HepG2 (cell line): ENCODE results near the gene OLFM3.

Source experiments
- CHD2 ChIP-seq: IDR thresholded peaks from 2 replicates; pipeline ENCODE4 v1.6.1; 2011; ENCODE audit warnings: low read depth, low read length, improper control_type of control experiment
- EHMT2 ChIP-seq: fragments of 200-600 bp; sonication (generic); IDR thresholded peaks from 2 replicates; pipeline ENCODE4 v1.7.0; 2017; ENCODE audit warnings: antibody characterized with exemption, low read depth, low read length, borderline replicate concordance
- GLI4 ChIP-seq: sonication (generic); formaldehyde crosslinking; IDR thresholded peaks from 2 replicates; pipeline ENCODE4 v1.5.1; 2020; ENCODE audit warnings: missing genetic modification reagents, mild to moderate bottlenecking, moderate library complexity, borderline replicate concordance
- ISL2 ChIP-seq: sonication (generic); formaldehyde crosslinking; IDR thresholded peaks from 2 replicates; pipeline ENCODE4 v1.5.0; 2020; ENCODE audit warnings: missing genetic modification reagents
- MEIS2 ChIP-seq: sonication (generic); formaldehyde crosslinking; IDR thresholded peaks from 2 replicates; pipeline ENCODE4 v1.9.0; 2021; ENCODE audit warnings: mild to moderate bottlenecking, missing genetic modification reagents
- PLRG1 ChIP-seq: fragments of 450-650 bp; conservative IDR thresholded peaks from 2 replicates; pipeline ENCODE4 v1.6.1; 2016
- POLR2A ChIP-seq, 2 experiments: IDR thresholded peaks; 2 replicates each; pipeline ENCODE4 v1.6.1; 2011; ENCODE audit warnings: low read depth in 2 of 2, low read length in 2 of 2, mild to moderate bottlenecking in 1 of 2, moderate library complexity in 1 of 2; ENCODE audit not compliant: insufficient read depth in 1 of 2
- SMARCE1 ChIP-seq: fragments of 450-650 bp; IDR thresholded peaks from 2 replicates; pipeline ENCODE4 v1.6.1; 2017; ENCODE audit warnings: borderline replicate concordance
- TEAD3 ChIP-seq: optimal IDR thresholded peaks from 2 replicates; pipeline ENCODE3; 2016; ENCODE audit warnings: borderline replicate concordance
- THRA ChIP-seq: sonication (generic); formaldehyde crosslinking; IDR thresholded peaks from 2 replicates; pipeline ENCODE4 v1.4.0; 2020; ENCODE audit warnings: missing genetic modification reagents, borderline replicate concordance
- ZFP36 ChIP-seq: fragments of 150-350 bp; IDR thresholded peaks from 2 replicates; pipeline ENCODE4 v1.6.1; 2018; ENCODE audit warnings: borderline replicate concordance, low read length, low read depth; ENCODE audit not compliant: partially characterized antibody
- ZNF382 ChIP-seq: sonication (generic); formaldehyde crosslinking; IDR thresholded peaks from 2 replicates; pipeline ENCODE4 v1.5.0; 2020; ENCODE audit warnings: missing genetic modification reagents, mild to moderate bottlenecking, borderline replicate concordance
- TF ChIP-seq, protein P1 (sequence below): sonication (generic); formaldehyde crosslinking; conservative IDR thresholded peaks from 2 replicates; pipeline ENCODE4 v1.4.0; 2020; ENCODE audit warnings: missing genetic modification reagents

DNA sequence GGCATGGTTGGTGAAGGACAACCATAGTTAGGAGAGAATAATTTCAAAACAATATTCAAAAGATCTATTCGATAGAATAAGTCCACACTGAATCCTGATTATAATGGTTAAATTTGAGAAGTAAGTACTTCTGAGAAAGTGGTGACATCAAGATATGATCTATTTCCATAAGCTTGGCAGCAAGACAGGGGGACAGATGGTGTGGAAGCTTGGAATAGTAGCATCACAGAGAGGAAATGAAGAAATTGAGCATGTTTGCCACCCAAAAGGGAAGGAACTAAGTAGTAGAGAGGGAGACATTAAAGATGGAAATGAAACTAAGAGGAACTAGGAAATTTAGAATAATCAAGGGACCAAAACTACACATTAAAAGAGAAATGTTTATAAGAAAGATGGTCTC is 94.5 kb downstream of the OLFM3 start:
- TF ChIP-seq THRA (CRISPR knock-in tag) (no peak), TEAD3 (no peak), ISL2 (CRISPR knock-in tag) (no peak), PLRG1 (no peak), POLR2A (IDR thresholded peaks at IDR 0.05; ENCODE audit: insufficient read depth in 1 of 2, low read depth in 2 of 2, low read length in 2 of 2) (no peak), ZFP36 (no peak), SMARCE1 (no peak), EHMT2 (no peak), MEIS2 (CRISPR knock-in tag) (no peak), CHD2 (no peak), ZNF382 (no peak), GLI4 (no peak)
- TF ChIP-seq, protein P1, sequence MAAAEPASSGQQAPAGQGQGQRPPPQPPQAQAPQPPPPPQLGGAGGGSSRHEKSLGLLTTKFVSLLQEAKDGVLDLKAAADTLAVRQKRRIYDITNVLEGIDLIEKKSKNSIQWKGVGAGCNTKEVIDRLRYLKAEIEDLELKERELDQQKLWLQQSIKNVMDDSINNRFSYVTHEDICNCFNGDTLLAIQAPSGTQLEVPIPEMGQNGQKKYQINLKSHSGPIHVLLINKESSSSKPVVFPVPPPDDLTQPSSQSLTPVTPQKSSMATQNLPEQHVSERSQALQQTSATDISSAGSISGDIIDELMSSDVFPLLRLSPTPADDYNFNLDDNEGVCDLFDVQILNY (CRISPR knock-in tag): no peak
